GM12878 (cell line): ENCODE measurements around the gene THAP4. TPM values are rescaled to one million over a fixed set of nuclear protein-coding genes. Genes with fewer than 3 reads are reported as not detected.

Experiments
- ATAC-seq: fragments of 200-7000 bp; cut with Tn5 transposase; 3 replicates; pipeline ENCODE4 v1.9.1; 2020; ENCODE audit warnings: mild to moderate bottlenecking, moderate library complexity
- BruUV-seq: library from RNA; stranded (reverse); fragments of 400-500 nt; replicated peaks from 2 replicates; lab custom pipeline; 2021; lab: Mats Ljungman, UMichigan
- CTCF ChIA-PET: fragments of 300-600 bp; sonication (Branson Sonifier 250); formaldehyde crosslinking; extraction: SDS; loops from one replicate; lab custom pipeline; 2021; ENCODE audit warnings: inconsistent platforms; lab: Yijun Ruan, JAX
- POLR2A ChIA-PET: fragments of 350-600 bp; formaldehyde crosslinking; extraction: SDS; loops from one replicate; lab custom pipeline; 2021; ENCODE audit warnings: inconsistent platforms; lab: Charles Lee
- RAD21 ChIA-PET: fragments of 300-600 bp; sonication (Branson Sonifier 250); formaldehyde crosslinking; loops from one replicate; lab custom pipeline; 2023; ENCODE audit warnings: antibody characterized with exemption; ENCODE audit not compliant: unreplicated experiment; lab: Charles Lee
- SMC1A ChIA-PET: fragments of 300-600 bp; sonication (Branson Sonifier 250); formaldehyde crosslinking; loops from one replicate; lab custom pipeline; 2023; ENCODE audit not compliant: unreplicated experiment, uncharacterized antibody; lab: Charles Lee
- DNase-seq: peaks from one replicate; pipeline ENCODE4 v3.0.0-alpha.2; 2011; ENCODE audit warnings: low read depth, low spot score
- FAIRE-seq: peaks from 3 replicates; lab custom pipeline; 2011; peaks lifted over from hg19 to GRCh38; lab: Jason Lieb, UNC
- H2AFZ ChIP-seq: 2 replicates; pipeline ENCODE4 v1.6.0; 2011; ENCODE audit warnings: low read depth, low read length, control low read depth; ENCODE audit not compliant: control insufficient read depth
- H3K27ac ChIP-seq: 2 replicates; pipeline ENCODE4 v1.5.1; 2011; ENCODE audit warnings: control low read depth; ENCODE audit not compliant: control insufficient read depth, insufficient read depth
- H3K27me3 ChIP-seq, 2 experiments: replicated peaks in 1 of 2; 2 replicates each; pipeline versions ENCODE4 v1.6.0 to v1.6.1; 2011; ENCODE audit warnings: low read length in 1 of 2; ENCODE audit not compliant: control insufficient read depth in 2 of 2, insufficient read depth in 2 of 2
- H3K36me3 ChIP-seq, 2 experiments: 2 replicates each; pipeline ENCODE4 v1.5.1; 2011; ENCODE audit warnings: low read length in 1 of 2; ENCODE audit not compliant: control insufficient read depth in 2 of 2, insufficient read depth in 2 of 2
- H3K4me1 ChIP-seq: 2 replicates; pipeline ENCODE4 v1.6.1; 2011; ENCODE audit warnings: mild to moderate bottlenecking, low read length, moderate library complexity, mixed read lengths; ENCODE audit not compliant: control insufficient read depth, insufficient read depth
- H3K4me2 ChIP-seq: 2 replicates; pipeline ENCODE4 v1.6.0; 2011; ENCODE audit warnings: control low read depth; ENCODE audit not compliant: control insufficient read depth, insufficient read depth
- H3K4me3 ChIP-seq: fragments of 200-600 bp; sonication (generic); 2 replicates; pipeline ENCODE4 v1.5.1; 2016
- H3K79me2 ChIP-seq: 2 replicates; pipeline ENCODE4 v1.6.0; 2011; ENCODE audit warnings: low read length; ENCODE audit not compliant: control insufficient read depth, insufficient read depth
- H3K9ac ChIP-seq: 2 replicates; pipeline ENCODE4 v1.8.0; 2011; ENCODE audit warnings: low read length, control low read depth, mixed read lengths; ENCODE audit not compliant: control insufficient read depth, insufficient read depth
- H3K9me3 ChIP-seq: replicated peaks from 3 replicates; pipeline ENCODE4 v1.5.1; 2011; ENCODE audit warnings: mild to moderate bottlenecking, low read length; ENCODE audit not compliant: control insufficient read depth, insufficient read depth
- H4K20me1 ChIP-seq: 2 replicates; pipeline ENCODE4 v1.6.0; 2011; ENCODE audit not compliant: control insufficient read depth, insufficient read depth
- KAT2A ChIP-seq: conservative IDR thresholded peaks from 2 replicates; pipeline ENCODE4 v1.6.1; 2011; ENCODE audit warnings: low read depth, low read length; ENCODE audit not compliant: control insufficient read depth
- SMAD5 ChIP-seq: IDR thresholded peaks from 2 replicates; pipeline ENCODE4 v1.6.1; 2016; ENCODE audit warnings: antibody characterized with exemption, low read depth
- WGBS: methylation state at CpG from one replicate; pipeline ENCODE4 v1.1.6; 2016; ENCODE audit warnings: low lambda C conversion rate; ENCODE audit not compliant: insufficient replicate concordance, insufficient coverage; ENCODE audit errors: missing lambda C conversion rate; 5-methylcytosine and 5-hydroxymethylcytosine counted together
- in situ Hi-C: fragments of 300-500 bp; cut with MboI; formaldehyde crosslinking; loops from 9 replicates; pipeline ENCODE4 v1.14.3; 2018; ENCODE audit warnings: mixed read lengths
- intact Hi-C: fragments of 100-400 bp; cut with micrococcal nuclease; formaldehyde crosslinking; loops from one replicate; pipeline ENCODE4 v1.14.2; 2022; ENCODE audit not compliant: unreplicated experiment
- polyA plus RNA-seq, 11 experiments: library from polyadenylated mRNA; depleted of rRNA in 4 of 11; unstranded in 6 of 11; stranded (reverse) in 5 of 11; fragments of >200 nt; fragmentation: Nextera tagmentation in 4 of 11; fragmentation: Illumina TruSeq in 1 of 11; extraction: Ambion mirVana in 4 of 11; extraction: Trizol in 1 of 11; gene quantifications; 1 replicate in 1 of 11; 2 replicates in 10 of 11; pipeline versions ENCODE4 v1.2.1 to v1.2.3, GENCODE V29; 2011 to 2016; ENCODE audit warnings: inconsistent platforms in 2 of 11, missing spikeins in 2 of 11, low read depth in 1 of 11
- total RNA-seq, 4 experiments: library from RNA; depleted of rRNA in 3 of 4; stranded (reverse); fragments of >200 nt in 3 of 4; fragmentation: Illumina TruSeq in 1 of 4; extraction: Trizol in 1 of 4; gene quantifications; 2 replicates each; pipeline versions ENCODE4 v1.2.1 to v1.2.3, GENCODE V29; 2013 to 2021
- TF ChIP-seq, protein P1 (sequence below): fragments of 450-650 bp; formaldehyde crosslinking; IDR thresholded peaks from 2 replicates; pipeline ENCODE4 v1.4.0; 2020; ENCODE audit warnings: mild to moderate bottlenecking, moderate library complexity

THAP4 gene
- total and polyA plus RNA-seq, 10 of the 15 experiments (the other 5 are each of a cell fraction or from before 2014, with no cell fraction given) = 12.9 to 67.7 (median 44.5) TPM

DNA sequence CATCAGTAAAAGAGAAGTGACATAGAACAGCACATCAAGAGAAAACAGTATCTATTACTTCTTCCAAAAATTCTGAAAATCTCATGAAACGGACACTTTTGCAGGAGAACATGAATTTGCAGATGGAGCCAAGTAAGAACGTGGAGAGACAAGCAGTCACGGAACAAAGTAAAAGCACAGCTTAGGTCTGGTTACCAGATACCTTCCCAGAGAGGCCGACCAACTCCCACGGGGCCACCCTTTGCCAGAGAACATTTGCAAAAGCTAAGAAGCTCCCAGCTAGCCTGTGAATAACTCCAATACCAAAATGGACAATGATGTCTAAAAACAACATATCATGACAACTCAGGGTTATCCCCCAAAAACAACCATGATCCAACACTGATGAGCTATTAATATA, 38.9 kb downstream of the THAP4 start:
- Histone ChIP-seq H3K4me2 (no peak overlapping the region), H3K4me1 (no peaks in the 10 kb centered on the region), H3K36me3 (peaks cover 10 to 17% of the 10 kb centered on the region in 2 experiments), H3K27me3 (no peaks in the 10 kb centered on the region), H2AFZ (no peak overlapping the region), H3K9ac (no peak overlapping the region), H3K27ac (no peak overlapping the region), H3K79me2 (no peaks in the 10 kb centered on the region), H4K20me1 (no peaks in the 10 kb centered on the region), H3K9me3 (no peaks in the 10 kb centered on the region), H3K4me3 (no peak overlapping the region)
- intact Hi-C loops (no loop called here), in situ Hi-C loops (no loop called here)
- no peak for DNase-seq
- no peak for FAIRE-seq
- ChIA-PET SMC1A (interaction anchor here (0.7 kb wide), 1 partner anchor 16 kb away, joined by 3 read pairs; no protein-coding TSS in a partner anchor), POLR2A (no interaction called here), CTCF (interaction anchor here (0.6 to 1.7 kb wide), 9 partner anchors 12 to 488 kb away, joined by 3 to 7 read pairs (median 3); no protein-coding TSS in a partner anchor), RAD21 (interaction anchor here (1.0 kb wide), 1 partner anchor 82 kb away, joined by 3 read pairs; no protein-coding TSS in a partner anchor)
- TF ChIP-seq KAT2A (no peak), SMAD5 (no peak)
- TF ChIP-seq, protein P1, sequence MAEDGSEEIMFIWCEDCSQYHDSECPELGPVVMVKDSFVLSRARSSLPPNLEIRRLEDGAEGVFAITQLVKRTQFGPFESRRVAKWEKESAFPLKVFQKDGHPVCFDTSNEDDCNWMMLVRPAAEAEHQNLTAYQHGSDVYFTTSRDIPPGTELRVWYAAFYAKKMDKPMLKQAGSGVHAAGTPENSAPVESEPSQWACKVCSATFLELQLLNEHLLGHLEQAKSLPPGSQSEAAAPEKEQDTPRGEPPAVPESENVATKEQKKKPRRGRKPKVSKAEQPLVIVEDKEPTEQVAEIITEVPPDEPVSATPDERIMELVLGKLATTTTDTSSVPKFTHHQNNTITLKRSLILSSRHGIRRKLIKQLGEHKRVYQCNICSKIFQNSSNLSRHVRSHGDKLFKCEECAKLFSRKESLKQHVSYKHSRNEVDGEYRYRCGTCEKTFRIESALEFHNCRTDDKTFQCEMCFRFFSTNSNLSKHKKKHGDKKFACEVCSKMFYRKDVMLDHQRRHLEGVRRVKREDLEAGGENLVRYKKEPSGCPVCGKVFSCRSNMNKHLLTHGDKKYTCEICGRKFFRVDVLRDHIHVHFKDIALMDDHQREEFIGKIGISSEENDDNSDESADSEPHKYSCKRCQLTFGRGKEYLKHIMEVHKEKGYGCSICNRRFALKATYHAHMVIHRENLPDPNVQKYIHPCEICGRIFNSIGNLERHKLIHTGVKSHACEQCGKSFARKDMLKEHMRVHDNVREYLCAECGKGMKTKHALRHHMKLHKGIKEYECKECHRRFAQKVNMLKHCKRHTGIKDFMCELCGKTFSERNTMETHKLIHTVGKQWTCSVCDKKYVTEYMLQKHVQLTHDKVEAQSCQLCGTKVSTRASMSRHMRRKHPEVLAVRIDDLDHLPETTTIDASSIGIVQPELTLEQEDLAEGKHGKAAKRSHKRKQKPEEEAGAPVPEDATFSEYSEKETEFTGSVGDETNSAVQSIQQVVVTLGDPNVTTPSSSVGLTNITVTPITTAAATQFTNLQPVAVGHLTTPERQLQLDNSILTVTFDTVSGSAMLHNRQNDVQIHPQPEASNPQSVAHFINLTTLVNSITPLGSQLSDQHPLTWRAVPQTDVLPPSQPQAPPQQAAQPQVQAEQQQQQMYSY (CRISPR knock-in tag) = no peak
- no peak for ATAC-seq
- WGBS = 96% methylated on average over 5 of the region's 5 CpGs
- no TSS peak for BruUV-seq
